ENCODE results near the gene SSX2IP. TPM values are rescaled to one million over a fixed set of nuclear protein-coding genes. Genes with fewer than 3 reads are reported as not detected.

The SSX2IP gene
- total and polyA plus RNA-seq, 2 experiments from 2014 or later, result 23.2 to 28.4 TPM

- Histone ChIP-seq H3K4me1 (ENCODE audit: insufficient read depth) (peaks cover 64% of the 10 kb centered on the region), H3K36me3 (ENCODE audit: insufficient read depth) (no peaks in the 10 kb centered on the region), H3K9me2 (ENCODE audit: insufficient read depth) (no peaks in the 10 kb centered on the region), H3K4me3 (peak overlapping the region; percentile 24), H3K79me2 (replicated peaks; ENCODE audit: insufficient read depth) (peaks cover 88% of the 10 kb centered on the region), H3K27me3 (ENCODE audit: insufficient read depth) (no peaks in the 10 kb centered on the region), H2AFZ (no peak overlapping the region), H3K4me2 (peak overlapping the region; percentile 45), H3K27ac (ENCODE audit: low read depth) (peak overlapping the region; percentile 89), H3F3A (replicated peaks; ENCODE audit: low read depth) (no peaks in the 10 kb centered on the region), H4K20me1 (replicated peaks; ENCODE audit: insufficient read depth) (no peaks in the 10 kb centered on the region)
- DNase-seq (ENCODE audit: low spot score), result no peak
- TF ChIP-seq EZH2phosphoT487 (IDR thresholded peaks at IDR 0.05; ENCODE audit: unreplicated experiment), result no peak
- TF ChIP-seq POLR2AphosphoS5 (IDR thresholded peaks at IDR 0.05; ENCODE audit: low read depth), result no peak
- no peak for TF ChIP-seq ETS1 (IDR thresholded peaks at IDR 0.05)
- TF ChIP-seq CTCF (conservative IDR thresholded peaks at IDR 0.05; ENCODE audit: low read depth in 2 of 2), result no peak
- no peak for TF ChIP-seq ZNF462 (CRISPR knock-in tag; IDR thresholded peaks at IDR 0.05)
- no peak for TF ChIP-seq NANOG (IDR thresholded peaks at IDR 0.05; ENCODE audit: borderline replicate concordance)
- H3K4me3 Mint-ChIP-seq, result peak overlapping the region; percentile 53; the same call in 2 of the 3 replicates
- H3K27ac Mint-ChIP-seq, result peak overlapping the region; percentile 88
- no peaks in the 10 kb centered on the region for H3K27me3 Mint-ChIP-seq (ENCODE audit: insufficient read depth, low read depth, poor library complexity)
- H3K36me3 Mint-ChIP-seq (ENCODE audit: low read depth), result peaks cover 14% of the 10 kb centered on the region
- H3K9me3 Mint-ChIP-seq, result no peaks in the 10 kb centered on the region
- no peak for ATAC-seq
- peaks cover 68% of the 10 kb centered on the region for H3K4me1 Mint-ChIP-seq
Observed at GRCh38 chr1:84675106-84675505, 15.2 kb downstream of the SSX2IP start.
